HG03095 (cell line): ENCODE measurements around the gene SFN.
A peak's percentile ranks its signal among the peaks of the same experiment; 100 is the strongest.
"Not testable (repeated sequence)": the region's sequence is repeated elsewhere in the genome, so short reads cannot be mapped to it uniquely, and the experiment has no call there.

ENCODE experiments used
- ATAC-seq: cut with Tn5 transposase; IDR thresholded peaks from one replicate; pipeline ENCODE4 v1.9.1; 2021; ENCODE audit warnings: moderate library complexity; ENCODE audit not compliant: unreplicated experiment

The SFN gene

GRCh38 chr1:26861889-26862378 lies 1.0 kb upstream of the SFN start:
- no peak for ATAC-seq

DNA sequence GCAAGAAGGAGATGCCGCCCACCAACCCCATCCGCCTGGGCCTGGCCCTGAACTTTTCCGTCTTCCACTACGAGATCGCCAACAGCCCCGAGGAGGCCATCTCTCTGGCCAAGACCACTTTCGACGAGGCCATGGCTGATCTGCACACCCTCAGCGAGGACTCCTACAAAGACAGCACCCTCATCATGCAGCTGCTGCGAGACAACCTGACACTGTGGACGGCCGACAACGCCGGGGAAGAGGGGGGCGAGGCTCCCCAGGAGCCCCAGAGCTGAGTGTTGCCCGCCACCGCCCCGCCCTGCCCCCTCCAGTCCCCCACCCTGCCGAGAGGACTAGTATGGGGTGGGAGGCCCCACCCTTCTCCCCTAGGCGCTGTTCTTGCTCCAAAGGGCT lies 732 bp downstream of the SFN start:
- no peak for ATAC-seq

- peak; percentile 86 for ATAC-seq
These were observed 1.9 kb downstream of the SFN start for GRCh38 chr1:26864610-26865480.

GRCh38 chr1:26873097-26873496 lies 10.1 kb downstream of the SFN start:
- ATAC-seq: not testable (repeated sequence)

DNA sequence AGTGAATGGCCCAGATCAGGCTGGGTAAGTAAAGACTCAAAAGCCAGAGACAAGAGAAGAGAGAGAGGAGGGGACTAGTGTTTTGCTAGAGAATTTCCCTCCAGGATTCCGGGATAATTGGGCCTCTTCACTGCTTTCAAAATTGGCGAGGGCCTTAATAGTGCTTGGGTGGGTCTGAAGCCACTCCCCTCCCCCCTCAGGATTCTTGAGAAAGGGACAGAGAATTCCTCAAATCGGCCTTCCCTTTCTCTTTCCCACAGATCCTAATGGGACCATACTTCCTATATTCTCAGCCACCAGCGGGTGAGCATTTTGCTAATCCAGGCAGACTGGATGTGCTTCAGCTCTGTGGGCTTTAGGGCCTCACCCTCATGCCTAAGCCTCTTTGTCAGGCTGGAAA lies 11.9 kb downstream of the SFN start:
- ATAC-seq: no peak

GRCh38 chr1:26877326-26877725 lies 14.4 kb downstream of the SFN start:
- ATAC-seq: no peak

GRCh38 chr1:26879793-26880192 lies 16.8 kb downstream of the SFN start:
- ATAC-seq: no peak

- ATAC-seq: not testable (repeated sequence)
These were observed 18.7 kb downstream of the SFN start for GRCh38 chr1:26881611-26882010.

DNA sequence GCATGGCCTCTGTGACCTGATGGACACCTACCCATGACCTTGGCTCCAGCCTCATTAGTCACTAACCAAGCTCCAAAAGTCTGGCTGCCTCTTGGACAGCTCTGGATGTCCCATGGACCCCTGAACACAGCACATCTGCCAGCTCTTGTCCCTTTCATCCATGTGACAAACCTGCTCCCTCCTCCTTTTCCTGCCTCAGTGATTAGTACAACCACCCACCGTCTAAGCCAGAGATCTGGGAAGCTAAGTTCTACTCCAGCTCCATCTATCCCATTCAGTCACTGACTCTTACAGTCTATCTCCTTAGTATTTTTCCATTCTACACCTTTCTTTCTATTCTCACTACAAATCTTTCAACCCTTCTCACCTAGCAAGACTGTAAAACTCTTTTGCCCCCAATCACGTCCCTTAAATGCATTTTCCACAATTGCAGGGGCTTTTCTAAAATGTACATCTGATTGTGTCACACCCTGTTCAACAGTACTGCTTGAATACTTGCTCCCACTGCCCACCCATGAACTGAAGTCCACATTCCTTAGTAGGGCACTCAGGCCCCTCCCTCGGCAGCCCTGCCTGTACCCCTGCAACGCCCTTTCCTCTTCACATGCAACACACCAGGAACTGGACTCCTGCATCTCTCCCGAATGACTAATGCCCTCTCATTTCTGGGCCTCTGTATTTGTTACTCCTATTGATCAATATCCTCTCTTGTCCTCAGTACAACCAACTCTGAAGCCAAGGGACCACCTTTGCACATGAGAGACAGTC lies 19.9 kb downstream of the SFN start:
- no peak for ATAC-seq

DNA sequence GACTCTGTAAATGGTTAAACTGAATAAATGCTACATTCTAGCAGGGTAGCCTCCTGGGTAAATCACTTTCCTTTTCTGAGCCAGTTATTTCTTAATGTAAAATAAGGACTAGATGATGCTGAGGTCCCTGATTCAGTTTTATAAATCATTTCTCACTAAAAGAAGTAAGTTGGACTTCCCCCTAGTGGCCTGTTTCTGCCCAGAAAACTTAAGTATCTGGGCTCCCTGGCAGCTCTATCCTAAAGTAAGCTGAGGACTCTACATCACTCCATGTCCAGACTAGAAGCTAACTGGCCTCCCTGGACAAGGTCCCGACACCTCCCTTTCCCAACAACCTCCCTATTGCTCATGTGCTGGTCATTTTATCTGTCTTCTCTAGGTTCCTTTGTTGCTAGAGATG lies 24.2 kb downstream of the SFN start:
- ATAC-seq: no peak

DNA sequence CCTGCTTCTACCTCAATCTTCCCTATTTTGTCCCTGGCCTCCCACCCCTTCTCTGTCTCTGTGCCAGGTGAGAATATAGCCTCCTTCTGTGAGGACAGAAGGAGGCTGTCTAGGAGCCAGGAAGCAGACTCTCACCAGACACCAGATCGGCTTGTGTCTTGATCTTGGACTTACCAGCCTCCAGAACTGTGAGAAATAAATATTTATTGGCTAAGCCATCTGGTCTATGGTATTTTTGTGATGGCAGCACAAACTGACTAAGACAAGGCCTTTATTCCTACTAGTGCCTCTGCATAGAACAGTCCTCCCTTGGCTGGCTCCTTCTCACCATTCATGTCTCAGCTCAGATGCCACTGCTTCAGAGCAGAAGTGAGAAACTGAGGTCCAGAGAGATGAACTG lies 25.3 kb downstream of the SFN start:
- no peak for ATAC-seq

DNA sequence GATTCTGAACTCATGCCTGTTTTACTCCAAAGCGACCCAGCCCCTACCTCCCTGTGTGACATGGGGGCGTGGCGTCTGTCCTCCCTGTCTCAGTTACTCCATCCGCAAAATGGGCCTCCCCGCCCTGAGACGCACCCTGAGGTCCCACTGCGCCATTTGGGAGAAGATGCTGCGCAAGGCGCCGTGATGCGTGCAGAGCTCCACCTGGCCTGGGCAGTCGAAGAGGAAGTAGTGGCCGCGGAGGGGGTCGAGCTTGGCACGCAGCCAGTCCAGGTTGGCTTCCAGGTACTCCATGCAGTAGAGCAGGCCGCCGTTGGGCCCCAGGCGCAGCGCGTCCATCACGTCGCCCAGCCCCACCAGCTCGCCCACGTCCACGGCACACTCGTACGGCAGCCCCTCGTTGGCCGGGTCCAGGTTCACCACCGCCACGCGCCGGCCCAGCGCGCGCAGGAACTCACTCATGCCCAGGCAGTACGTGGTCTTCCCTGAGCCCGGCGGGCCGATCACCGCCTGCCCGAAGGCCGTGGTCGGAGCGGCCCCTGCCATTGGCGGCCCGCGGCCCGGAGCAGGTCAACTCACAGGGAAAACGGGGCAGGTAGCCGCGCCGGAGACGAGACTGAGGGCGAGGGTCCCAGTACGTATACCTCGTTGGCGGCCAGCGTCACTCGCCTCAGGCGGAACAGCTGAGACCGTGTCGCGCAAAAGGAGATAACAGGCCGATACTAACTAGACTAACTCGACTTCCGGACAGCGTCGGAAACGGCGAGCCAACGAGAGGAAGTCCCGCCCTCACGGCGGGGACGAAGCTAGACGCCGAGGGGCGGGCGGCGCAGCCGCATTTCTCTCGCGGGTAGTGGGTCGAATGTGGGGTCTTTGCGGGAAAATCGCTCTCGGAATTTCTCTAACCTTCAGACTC lies 26.9 kb downstream of the SFN start, which contains the start of gene GPN2:
GPN2 (minus strand) TSS at position 733 of the 916 bp plus-strand sequence; CDS start at position 546, 187 bp downstream.
- peak; percentile 72 for ATAC-seq

- peak; percentile 20 for ATAC-seq
These were observed 27.5 kb downstream of the SFN start for GRCh38 chr1:26890467-26890796.

DNA sequence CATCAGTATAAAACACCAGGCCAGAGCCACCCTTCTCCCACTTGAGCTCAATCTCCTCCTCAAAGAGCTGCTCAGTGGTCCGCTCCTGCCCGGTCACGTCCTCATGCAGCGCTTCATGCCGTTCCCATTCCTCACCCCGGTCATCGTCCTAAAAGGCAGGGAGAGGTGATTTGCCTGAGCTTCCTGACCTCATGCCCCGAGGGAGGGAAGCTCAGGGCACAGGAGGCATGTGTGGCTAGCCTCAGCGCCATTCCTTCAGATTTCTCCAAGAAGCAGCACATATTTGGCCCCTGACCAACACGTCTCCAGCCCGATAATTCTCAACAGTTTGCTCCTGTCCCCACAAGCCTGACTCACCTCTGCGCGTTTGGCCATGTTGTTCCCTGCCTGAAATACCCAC lies 31.3 kb downstream of the SFN start:
- ATAC-seq: no peak

DNA sequence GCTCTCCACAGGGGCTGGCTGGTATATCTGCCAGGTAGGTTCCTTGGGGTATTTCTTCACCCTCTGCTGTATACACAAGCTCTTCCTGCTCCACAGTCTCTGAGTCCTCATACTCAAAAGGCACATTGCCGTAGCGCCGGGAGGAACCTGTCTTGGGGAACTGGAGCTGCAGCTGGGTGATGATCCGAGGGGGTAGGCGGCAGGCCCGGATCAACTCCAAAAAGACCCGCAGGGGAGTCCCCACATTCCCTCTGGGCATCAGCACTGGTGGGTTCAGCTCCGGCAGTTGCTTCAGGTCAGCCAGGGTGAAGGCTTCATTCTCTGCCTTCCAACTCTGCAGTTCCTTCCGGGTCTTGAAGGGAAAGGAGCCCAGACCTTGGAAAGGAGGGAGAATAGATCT lies 34.4 kb downstream of the SFN start:
- ATAC-seq: no peak

- ATAC-seq: no peak
These were observed 37.3 kb downstream of the SFN start, which contains the start of gene GPATCH3 for GRCh38 chr1:26900001-26900814. Gene GPATCH3, minus strand, starts transcription at chr1:26900467. Its CDS starts 25 bp downstream, at chr1:26900442.

GRCh38 chr1:26900815-26901511 lies 38.0 kb downstream of the SFN start:
- ATAC-seq: no peak

GRCh38 chr1:26907071-26907917 lies 44.3 kb downstream of the SFN start:
- no peak for ATAC-seq
